Activated T-helper 2 cell treated with anti-CD3 and anti-CD28 coated beads, Interferon-gamma antibody, Interleukin-2, Interleukin-4, amounts not matched to agents 10 μg/mL and 5 μg/mL and 100 μg/mL, durations not matched to agents 14 hours and 24 hours and 36 hours (primary cell): ENCODE measurements around the gene PADI3. TPM values are rescaled to one million over a fixed set of nuclear protein-coding genes. Genes with fewer than 3 reads are reported as not detected.

Experiments
- DNase-seq: peaks from one replicate; pipeline ENCODE4 v3.0.0; 2021; ENCODE audit warnings: low spot score
- H3K27ac Mint-ChIP-seq: one replicate; pipeline ENCODE4 v1.8.0; 2021; ENCODE audit warnings: mixed read lengths
- H3K27me3 Mint-ChIP-seq: one replicate; pipeline ENCODE4 v1.8.0; 2021; ENCODE audit warnings: low read depth, mixed read lengths
- H3K36me3 Mint-ChIP-seq: one replicate; pipeline ENCODE4 v1.8.0; 2021; ENCODE audit warnings: low read depth, mixed read lengths
- H3K4me1 Mint-ChIP-seq: one replicate; pipeline ENCODE4 v1.8.0; 2021; ENCODE audit warnings: low read depth, mixed read lengths
- H3K4me3 Mint-ChIP-seq: one replicate; pipeline ENCODE4 v1.8.0; 2021; ENCODE audit warnings: low read depth, mild to moderate bottlenecking, moderate library complexity, mixed read lengths
- H3K9me3 Mint-ChIP-seq: one replicate; pipeline ENCODE4 v1.8.0; 2021; ENCODE audit warnings: mixed read lengths
- intact Hi-C: fragments of 100-400 bp; cut with micrococcal nuclease; formaldehyde crosslinking; loops from one replicate; pipeline ENCODE4 v1.15.1; 2023
- total RNA-seq: library from RNA; stranded (reverse); gene quantifications from 2 replicates; pipeline ENCODE4 v1.2.3, GENCODE V29; 2022

PADI3 gene
- total RNA-seq, 1 donor from 2014 or later, result not detected

- Mint-ChIP-seq H3K4me1 (no peaks in the 10 kb centered on the region), H3K9me3 (no peaks in the 10 kb centered on the region), H3K4me3 (no peak overlapping the region), H3K27me3 (no peaks in the 10 kb centered on the region), H3K36me3 (no peaks in the 10 kb centered on the region), H3K27ac (no peak overlapping the region)
- intact Hi-C loops, result no loop called here
- no peak for DNase-seq
Observed at GRCh38 chr1:17222557-17222956, 26.3 kb upstream of the PADI3 start.

- Mint-ChIP-seq H3K4me1 (no peaks in the 10 kb centered on the region), H3K27me3 (no peaks in the 10 kb centered on the region), H3K4me3 (no peak overlapping the region), H3K36me3 (no peaks in the 10 kb centered on the region), H3K9me3 (no peaks in the 10 kb centered on the region), H3K27ac (no peak overlapping the region)
- intact Hi-C loops, result no loop called here
- DNase-seq, result no peak
Observed at GRCh38 chr1:17224434-17224833, 24.5 kb upstream of the PADI3 start.

GRCh38 chr1:17225140-17225539 lies 23.8 kb upstream of the PADI3 start:
- Mint-ChIP-seq H3K4me1 (no peaks in the 10 kb centered on the region), H3K27ac (no peak overlapping the region)
- intact Hi-C loops, result no loop called here

GRCh38 chr1:17227358-17227915 lies 21.5 kb upstream of the PADI3 start:
- no peak overlapping the region for H3K4me3 Mint-ChIP-seq
- H3K4me1 Mint-ChIP-seq, result no peaks in the 10 kb centered on the region
- no peaks in the 10 kb centered on the region for H3K9me3 Mint-ChIP-seq
- DNase-seq, result no peak
- intact Hi-C loops, result no loop called here
- H3K27ac Mint-ChIP-seq, result no peak overlapping the region
- H3K27me3 Mint-ChIP-seq, result no peaks in the 10 kb centered on the region
- no peaks in the 10 kb centered on the region for H3K36me3 Mint-ChIP-seq

More at GRCh38 chr1:17225140-17225539, 23.8 kb upstream of the PADI3 start:
- Mint-ChIP-seq H3K4me3 (no peak overlapping the region), H3K36me3 (no peaks in the 10 kb centered on the region), H3K27me3 (no peaks in the 10 kb centered on the region), H3K9me3 (no peaks in the 10 kb centered on the region)
- DNase-seq, result no peak

- Mint-ChIP-seq H3K27ac (no peak overlapping the region), H3K9me3 (no peaks in the 10 kb centered on the region), H3K36me3 (no peaks in the 10 kb centered on the region), H3K27me3 (no peaks in the 10 kb centered on the region), H3K4me3 (no peak overlapping the region), H3K4me1 (no peaks in the 10 kb centered on the region)
- no peak for DNase-seq
- intact Hi-C loops, result no loop called here
Observed at GRCh38 chr1:17228619-17229018, 20.3 kb upstream of the PADI3 start.

- Mint-ChIP-seq H3K4me3 (no peak overlapping the region), H3K9me3 (no peaks in the 10 kb centered on the region), H3K27ac (no peak overlapping the region), H3K4me1 (no peaks in the 10 kb centered on the region), H3K36me3 (no peaks in the 10 kb centered on the region), H3K27me3 (no peaks in the 10 kb centered on the region)
- no peak for DNase-seq
- intact Hi-C loops, result no loop called here
Observed at GRCh38 chr1:17229379-17229778, 19.5 kb upstream of the PADI3 start.

- H3K27ac Mint-ChIP-seq, result no peak overlapping the region
- intact Hi-C loops, result no loop called here
- H3K9me3 Mint-ChIP-seq, result no peaks in the 10 kb centered on the region
- H3K4me1 Mint-ChIP-seq, result no peaks in the 10 kb centered on the region
- no peak for DNase-seq
- no peak overlapping the region for H3K4me3 Mint-ChIP-seq
- no peaks in the 10 kb centered on the region for H3K36me3 Mint-ChIP-seq
- no peaks in the 10 kb centered on the region for H3K27me3 Mint-ChIP-seq
Observed at GRCh38 chr1:17230106-17230505, 18.8 kb upstream of the PADI3 start.

- Mint-ChIP-seq H3K27ac (no peak overlapping the region), H3K27me3 (no peaks in the 10 kb centered on the region), H3K4me1 (no peaks in the 10 kb centered on the region), H3K4me3 (no peak overlapping the region), H3K9me3 (no peaks in the 10 kb centered on the region), H3K36me3 (no peaks in the 10 kb centered on the region)
- no peak for DNase-seq
- intact Hi-C loops, result no loop called here
Observed at GRCh38 chr1:17230671-17231310, 18.1 kb upstream of the PADI3 start.

GRCh38 chr1:17232759-17233661 lies 15.9 kb upstream of the PADI3 start:
- no peak overlapping the region for H3K27ac Mint-ChIP-seq
- H3K4me1 Mint-ChIP-seq, result no peaks in the 10 kb centered on the region
- H3K36me3 Mint-ChIP-seq, result no peaks in the 10 kb centered on the region
- no peaks in the 10 kb centered on the region for H3K27me3 Mint-ChIP-seq
- no peaks in the 10 kb centered on the region for H3K9me3 Mint-ChIP-seq
- H3K4me3 Mint-ChIP-seq, result no peak overlapping the region
- no peak for DNase-seq
- intact Hi-C loops, result no loop called here

- no peaks in the 10 kb centered on the region for H3K9me3 Mint-ChIP-seq
- H3K36me3 Mint-ChIP-seq, result no peaks in the 10 kb centered on the region
- intact Hi-C loops, result no loop called here
- no peaks in the 10 kb centered on the region for H3K4me1 Mint-ChIP-seq
- H3K27me3 Mint-ChIP-seq, result no peaks in the 10 kb centered on the region
- no peak overlapping the region for H3K4me3 Mint-ChIP-seq
- no peak for DNase-seq
- no peak overlapping the region for H3K27ac Mint-ChIP-seq
Observed at GRCh38 chr1:17233675-17234320, 15.1 kb upstream of the PADI3 start.

- Mint-ChIP-seq H3K4me1 (no peaks in the 10 kb centered on the region), H3K9me3 (no peaks in the 10 kb centered on the region), H3K36me3 (no peaks in the 10 kb centered on the region), H3K27ac (no peak overlapping the region), H3K4me3 (no peak overlapping the region), H3K27me3 (no peaks in the 10 kb centered on the region)
- intact Hi-C loops, result no loop called here
- DNase-seq, result no peak
Observed at GRCh38 chr1:17234405-17234804, 14.5 kb upstream of the PADI3 start.

GRCh38 chr1:17235135-17235885 lies 13.6 kb upstream of the PADI3 start:
- H3K4me1 Mint-ChIP-seq, result no peaks in the 10 kb centered on the region
- no peak overlapping the region for H3K27ac Mint-ChIP-seq
- no peaks in the 10 kb centered on the region for H3K9me3 Mint-ChIP-seq
- H3K27me3 Mint-ChIP-seq, result no peaks in the 10 kb centered on the region
- intact Hi-C loops, result no loop called here
- no peak overlapping the region for H3K4me3 Mint-ChIP-seq
- no peak for DNase-seq
- H3K36me3 Mint-ChIP-seq, result no peaks in the 10 kb centered on the region
